ENCODE results near the gene SUFU.
A peak's percentile ranks its signal among the peaks of the same experiment; 100 is the strongest.

Gene SUFU

DNA sequence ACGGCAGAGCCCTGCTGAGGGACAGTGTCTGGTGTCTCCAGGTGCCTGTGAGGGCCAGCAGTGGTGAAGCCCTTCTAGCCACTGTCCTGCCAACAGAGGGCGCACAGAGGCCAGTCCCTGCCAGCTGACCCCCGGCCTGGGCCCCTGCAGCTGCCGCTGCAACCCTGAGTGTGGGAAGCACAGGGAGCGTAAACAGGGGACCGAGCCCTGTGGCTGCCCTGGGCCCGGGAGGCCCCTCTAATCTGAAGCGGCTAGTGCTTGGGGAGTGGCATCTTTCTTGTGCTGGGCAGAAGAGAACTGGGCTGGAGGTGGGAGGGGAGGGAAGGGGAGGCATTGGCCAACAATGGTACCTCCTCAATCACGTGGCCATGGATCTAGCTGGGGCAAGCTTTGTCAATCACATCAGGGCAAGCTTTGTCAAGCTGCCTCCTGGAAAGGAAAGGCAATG, 175.1 kb downstream of the SUFU start:
- ChIA-PET POLR2A (interaction anchor here (1.1 to 3.5 kb wide), 5 partner anchors 32 to 60 kb away, joined by 3 to 20 read pairs (median 4); partner anchors contain the start of genes ARL3 and SFXN2), CTCF (interaction anchor here (0.7 to 2.9 kb wide), 13 partner anchors 8 to 48 kb away, joined by 3 to 25 read pairs (median 5); partner anchors contain the start of gene ARL3)
- DNase-seq (ENCODE audit: extremely low spot score) = peak; percentile 85
- TF ChIP-seq L3MBTL2 (conservative IDR thresholded peaks at IDR 0.05) = peak; percentile 40; the same call in 1 of the 2 replicates
- no peak for TF ChIP-seq TARDBP (IDR thresholded peaks at IDR 0.05)

DNA sequence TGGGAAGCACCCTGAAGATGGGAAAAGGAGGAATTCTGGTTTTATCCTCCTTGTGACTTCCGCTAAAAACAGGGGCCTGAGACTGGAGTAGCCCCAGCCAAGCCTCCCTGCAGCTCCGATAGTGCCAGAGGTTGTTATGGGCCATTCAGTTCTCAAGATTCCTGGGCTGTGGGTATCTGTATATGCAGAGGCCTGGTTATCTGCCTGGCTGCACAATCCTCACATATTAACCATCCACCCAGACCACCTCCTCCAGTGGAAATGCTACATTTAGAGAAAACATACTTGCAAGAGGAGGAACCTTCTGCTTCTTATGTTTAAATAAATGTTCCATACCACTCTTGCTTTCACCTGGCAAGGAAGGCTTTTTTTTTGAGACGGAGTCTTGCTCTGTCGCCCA, 175.8 kb downstream of the SUFU start:
- POLR2A ChIA-PET = interaction anchor here (1.1 to 3.5 kb wide), 5 partner anchors 31 to 59 kb away, joined by 3 to 20 read pairs (median 4); partner anchors contain the start of genes ARL3 and SFXN2
- peak; percentile 6 for DNase-seq (ENCODE audit: extremely low spot score)
- CTCF ChIA-PET = interaction anchor here (0.8 to 2.9 kb wide), 9 partner anchors 9 to 48 kb away, joined by 3 to 25 read pairs (median 7); partner anchors contain the start of gene ARL3
- no peak for TF ChIP-seq ARNT (IDR thresholded peaks at IDR 0.05)
- TF ChIP-seq LEF1 (IDR thresholded peaks at IDR 0.05; ENCODE audit: borderline replicate concordance) = no peak
- no peak for TF ChIP-seq SP1 (IDR thresholded peaks at IDR 0.05)
- TF ChIP-seq, protein P1, sequence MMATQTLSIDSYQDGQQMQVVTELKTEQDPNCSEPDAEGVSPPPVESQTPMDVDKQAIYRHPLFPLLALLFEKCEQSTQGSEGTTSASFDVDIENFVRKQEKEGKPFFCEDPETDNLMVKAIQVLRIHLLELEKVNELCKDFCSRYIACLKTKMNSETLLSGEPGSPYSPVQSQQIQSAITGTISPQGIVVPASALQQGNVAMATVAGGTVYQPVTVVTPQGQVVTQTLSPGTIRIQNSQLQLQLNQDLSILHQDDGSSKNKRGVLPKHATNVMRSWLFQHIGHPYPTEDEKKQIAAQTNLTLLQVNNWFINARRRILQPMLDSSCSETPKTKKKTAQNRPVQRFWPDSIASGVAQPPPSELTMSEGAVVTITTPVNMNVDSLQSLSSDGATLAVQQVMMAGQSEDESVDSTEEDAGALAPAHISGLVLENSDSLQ (IDR thresholded peaks at IDR 0.05) = no peak
- TF ChIP-seq TARDBP (IDR thresholded peaks at IDR 0.05) = no peak
- no peak for TF ChIP-seq CTBP1 (IDR thresholded peaks at IDR 0.05; ENCODE audit: borderline replicate concordance)
- TF ChIP-seq HDGF (IDR thresholded peaks at IDR 0.05; ENCODE audit: borderline replicate concordance) = no peak
- no peak for TF ChIP-seq ZNF384 (IDR thresholded peaks at IDR 0.05)
- TF ChIP-seq FOXM1 (IDR thresholded peaks at IDR 0.05; ENCODE audit: borderline replicate concordance) = no peak
- no peak for TF ChIP-seq FOXK2 (IDR thresholded peaks at IDR 0.05)
- no peak for TF ChIP-seq NFRKB (IDR thresholded peaks at IDR 0.05)
- TF ChIP-seq L3MBTL2 (conservative IDR thresholded peaks at IDR 0.05) = no peak
- no peak for TF ChIP-seq FOXA1 (IDR thresholded peaks at IDR 0.05)
- TF ChIP-seq SUZ12 (IDR thresholded peaks at IDR 0.05) = no peak
- TF ChIP-seq ELF4 (IDR thresholded peaks at IDR 0.05) = no peak
- no peak for TF ChIP-seq BHLHE40 (IDR thresholded peaks at IDR 0.05; ENCODE audit: borderline replicate concordance)

DNA sequence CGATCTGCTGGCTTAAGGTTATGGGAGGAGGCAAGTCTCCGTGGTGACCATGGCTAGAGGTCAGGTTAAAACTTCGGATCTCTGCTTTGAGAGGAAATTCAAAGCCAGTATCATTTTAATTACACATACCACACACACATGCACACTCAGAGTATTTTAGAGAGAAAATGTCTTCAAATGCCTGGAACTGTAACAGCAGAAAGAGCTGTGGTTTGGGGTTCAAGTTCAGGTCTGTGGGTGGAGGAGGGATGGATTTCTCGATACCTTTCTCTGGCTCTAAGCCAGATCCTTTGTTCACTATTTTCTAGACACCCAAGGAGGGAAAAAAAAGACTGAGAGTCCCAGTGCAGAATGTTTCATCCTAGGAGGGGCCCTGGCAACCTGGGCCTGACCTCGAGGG, 177.9 kb downstream of the SUFU start:
- POLR2A ChIA-PET = no interaction called here
- TF ChIP-seq FOXK2 (IDR thresholded peaks at IDR 0.05) (no peak), SUZ12 (IDR thresholded peaks at IDR 0.05) (no peak), HDGF (IDR thresholded peaks at IDR 0.05; ENCODE audit: borderline replicate concordance) (no peak), L3MBTL2 (conservative IDR thresholded peaks at IDR 0.05) (no peak), ZNF384 (IDR thresholded peaks at IDR 0.05) (no peak), NFRKB (IDR thresholded peaks at IDR 0.05) (no peak), SP1 (IDR thresholded peaks at IDR 0.05) (no peak), TARDBP (IDR thresholded peaks at IDR 0.05) (no peak), ELF4 (IDR thresholded peaks at IDR 0.05) (no peak), LEF1 (IDR thresholded peaks at IDR 0.05; ENCODE audit: borderline replicate concordance) (no peak), FOXM1 (IDR thresholded peaks at IDR 0.05; ENCODE audit: borderline replicate concordance) (no peak), CTBP1 (IDR thresholded peaks at IDR 0.05; ENCODE audit: borderline replicate concordance) (no peak), BHLHE40 (IDR thresholded peaks at IDR 0.05; ENCODE audit: borderline replicate concordance) (no peak), FOXA1 (IDR thresholded peaks at IDR 0.05) (no peak), ARNT (IDR thresholded peaks at IDR 0.05) (no peak)
- TF ChIP-seq, protein P1 (IDR thresholded peaks at IDR 0.05) = no peak
- CTCF ChIA-PET = interaction anchor here (1.0 kb wide), 1 partner anchor 16 kb away, joined by 3 read pairs; no protein-coding TSS in a partner anchor
- no peak for DNase-seq (ENCODE audit: extremely low spot score)

DNA sequence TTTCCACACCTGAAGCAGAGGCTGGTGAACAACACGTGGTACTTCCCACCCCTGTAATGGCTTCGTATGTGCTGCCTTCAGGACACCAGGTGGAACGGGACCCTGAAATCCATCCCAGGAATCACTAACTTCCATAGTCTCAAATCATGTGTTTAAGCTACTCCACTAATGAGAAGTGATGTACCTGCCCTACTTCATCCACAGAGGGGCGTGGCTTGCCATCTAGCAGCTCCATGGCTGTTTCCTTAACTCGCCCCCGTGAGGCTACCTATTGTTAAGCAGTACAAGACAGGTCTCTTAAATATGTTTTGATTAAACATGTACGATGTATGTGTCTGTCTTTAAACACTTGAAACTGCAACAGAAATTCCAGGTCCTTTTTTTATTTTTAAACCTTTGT, 178.6 kb downstream of the SUFU start:
- no peak for DNase-seq (ENCODE audit: extremely low spot score)
- ChIA-PET POLR2A (no interaction called here), CTCF (interaction anchor here (1.0 kb wide), 1 partner anchor 17 kb away, joined by 3 read pairs; no protein-coding TSS in a partner anchor)
- TF ChIP-seq LEF1 (IDR thresholded peaks at IDR 0.05; ENCODE audit: borderline replicate concordance) (no peak), FOXM1 (IDR thresholded peaks at IDR 0.05; ENCODE audit: borderline replicate concordance) (no peak), ZNF384 (IDR thresholded peaks at IDR 0.05) (no peak), HDGF (IDR thresholded peaks at IDR 0.05; ENCODE audit: borderline replicate concordance) (no peak), FOXA1 (IDR thresholded peaks at IDR 0.05) (no peak), SP1 (IDR thresholded peaks at IDR 0.05) (no peak), L3MBTL2 (conservative IDR thresholded peaks at IDR 0.05) (no peak), ARNT (IDR thresholded peaks at IDR 0.05) (no peak), CTBP1 (IDR thresholded peaks at IDR 0.05; ENCODE audit: borderline replicate concordance) (no peak), FOXK2 (IDR thresholded peaks at IDR 0.05) (no peak), ELF4 (IDR thresholded peaks at IDR 0.05) (no peak), BHLHE40 (IDR thresholded peaks at IDR 0.05; ENCODE audit: borderline replicate concordance) (no peak), TARDBP (IDR thresholded peaks at IDR 0.05) (no peak), NFRKB (IDR thresholded peaks at IDR 0.05) (no peak), SUZ12 (IDR thresholded peaks at IDR 0.05) (no peak)
- TF ChIP-seq, protein P1 (IDR thresholded peaks at IDR 0.05) = no peak

DNA sequence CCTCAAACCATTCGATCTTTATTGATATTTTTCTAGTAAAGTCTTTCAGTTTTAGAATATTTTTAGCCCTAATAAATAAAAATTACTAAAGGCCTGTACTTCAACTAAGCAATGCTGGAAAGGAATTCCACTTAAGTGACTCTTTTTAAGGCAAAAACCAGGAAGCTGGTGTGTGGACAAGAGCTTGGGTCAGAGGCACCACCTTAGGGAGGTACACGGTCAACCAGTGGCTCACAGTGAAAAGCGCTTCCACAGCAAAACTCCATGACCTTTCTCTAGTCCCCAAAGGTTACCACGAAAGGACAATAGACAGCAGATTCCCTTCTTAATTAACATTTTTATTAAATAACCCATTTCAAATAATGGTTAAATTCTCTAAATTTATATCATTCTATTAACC, 179.2 kb downstream of the SUFU start:
- ChIA-PET POLR2A (no interaction called here), CTCF (no interaction called here)
- no peak for DNase-seq (ENCODE audit: extremely low spot score)
- TF ChIP-seq BHLHE40 (IDR thresholded peaks at IDR 0.05; ENCODE audit: borderline replicate concordance) (no peak), ZNF384 (IDR thresholded peaks at IDR 0.05) (no peak), SUZ12 (IDR thresholded peaks at IDR 0.05) (no peak), FOXM1 (IDR thresholded peaks at IDR 0.05; ENCODE audit: borderline replicate concordance) (no peak), FOXA1 (IDR thresholded peaks at IDR 0.05) (no peak), HDGF (IDR thresholded peaks at IDR 0.05; ENCODE audit: borderline replicate concordance) (no peak), ELF4 (IDR thresholded peaks at IDR 0.05) (no peak), NFRKB (IDR thresholded peaks at IDR 0.05) (no peak), LEF1 (IDR thresholded peaks at IDR 0.05; ENCODE audit: borderline replicate concordance) (no peak), TARDBP (IDR thresholded peaks at IDR 0.05) (no peak), FOXK2 (IDR thresholded peaks at IDR 0.05) (no peak), ARNT (IDR thresholded peaks at IDR 0.05) (no peak)
- TF ChIP-seq, protein P1 (IDR thresholded peaks at IDR 0.05) = no peak
